ENCODE data around the gene TNNI2.

DNA sequence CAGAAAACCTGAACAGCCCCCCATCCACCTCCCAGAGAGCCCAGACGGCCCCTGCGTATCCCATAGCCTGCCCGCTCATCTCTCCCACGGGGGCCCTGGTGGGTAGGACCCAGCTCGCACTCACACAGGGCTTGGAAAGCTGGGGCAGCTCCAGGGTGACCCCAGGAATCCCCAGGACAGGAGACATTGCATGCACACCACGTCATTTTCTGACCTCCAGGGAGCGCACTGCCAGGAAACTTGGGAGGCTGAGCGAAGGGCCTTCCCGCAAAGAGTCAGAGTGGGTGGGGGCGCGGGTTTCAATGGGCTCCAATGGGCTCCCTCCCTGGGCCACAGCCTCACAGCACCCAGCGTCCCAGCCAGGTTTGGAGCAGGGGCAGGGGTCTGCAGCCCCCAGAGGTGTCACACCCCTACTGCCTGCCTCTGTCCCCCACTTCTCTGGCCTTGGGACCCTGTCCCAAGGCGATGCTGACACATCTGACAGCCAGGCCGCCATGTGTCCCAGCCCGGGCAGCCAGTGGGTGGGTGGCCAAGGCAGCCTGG is 12.2 kb upstream of the TNNI2 start:
- no peak for TF ChIP-seq POLR2A (IDR thresholded peaks at IDR 0.05)
- TF ChIP-seq, protein P1, sequence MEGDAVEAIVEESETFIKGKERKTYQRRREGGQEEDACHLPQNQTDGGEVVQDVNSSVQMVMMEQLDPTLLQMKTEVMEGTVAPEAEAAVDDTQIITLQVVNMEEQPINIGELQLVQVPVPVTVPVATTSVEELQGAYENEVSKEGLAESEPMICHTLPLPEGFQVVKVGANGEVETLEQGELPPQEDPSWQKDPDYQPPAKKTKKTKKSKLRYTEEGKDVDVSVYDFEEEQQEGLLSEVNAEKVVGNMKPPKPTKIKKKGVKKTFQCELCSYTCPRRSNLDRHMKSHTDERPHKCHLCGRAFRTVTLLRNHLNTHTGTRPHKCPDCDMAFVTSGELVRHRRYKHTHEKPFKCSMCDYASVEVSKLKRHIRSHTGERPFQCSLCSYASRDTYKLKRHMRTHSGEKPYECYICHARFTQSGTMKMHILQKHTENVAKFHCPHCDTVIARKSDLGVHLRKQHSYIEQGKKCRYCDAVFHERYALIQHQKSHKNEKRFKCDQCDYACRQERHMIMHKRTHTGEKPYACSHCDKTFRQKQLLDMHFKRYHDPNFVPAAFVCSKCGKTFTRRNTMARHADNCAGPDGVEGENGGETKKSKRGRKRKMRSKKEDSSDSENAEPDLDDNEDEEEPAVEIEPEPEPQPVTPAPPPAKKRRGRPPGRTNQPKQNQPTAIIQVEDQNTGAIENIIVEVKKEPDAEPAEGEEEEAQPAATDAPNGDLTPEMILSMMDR (IDR thresholded peaks at IDR 0.05) = no peak
